CD4-positive, CD25-positive, alpha-beta regulatory T cell (primary cell): ENCODE results near the gene EIF5B. TPM values are rescaled to one million over a fixed set of nuclear protein-coding genes. Genes with fewer than 3 reads are reported as not detected.

Experiments
- ATAC-seq, 2 donors: fragments of 150-1000 bp; cut with Tn5 transposase; one replicate each; pipeline ENCODE4 v1.10.0; 2021; ENCODE audit warnings: low read depth in 2 of 2, moderate number of reproducible peaks in 2 of 2, moderate library complexity in 1 of 2
- DNase-seq, 3 donors: peaks; one replicate each; pipeline versions ENCODE4 v3.0.0 to v3.0.0-alpha.2; 2012 to 2022; ENCODE audit warnings: mixed read lengths in 1 of 3
- H3K27ac ChIP-seq: one replicate; pipeline ENCODE4 v1.7.0; 2013; ENCODE audit warnings: mild to moderate bottlenecking, low read length; ENCODE audit not compliant: insufficient read depth, poor library complexity, severe bottlenecking
- H3K27me3 ChIP-seq: one replicate; pipeline ENCODE4 v1.7.0; 2013; ENCODE audit warnings: low read length; ENCODE audit not compliant: control insufficient read depth, insufficient read depth
- H3K36me3 ChIP-seq: one replicate; pipeline ENCODE4 v1.7.0; 2013; ENCODE audit warnings: mild to moderate bottlenecking, low read length, moderate library complexity; ENCODE audit not compliant: control insufficient read depth, insufficient read depth
- H3K4me1 ChIP-seq: 2 replicates; pipeline ENCODE4 v1.7.0; 2013; ENCODE audit warnings: mild to moderate bottlenecking, low read length; ENCODE audit not compliant: insufficient read depth, control insufficient read depth, poor library complexity, severe bottlenecking
- H3K4me3 ChIP-seq: one replicate; pipeline ENCODE4 v1.7.0; 2013; ENCODE audit warnings: low read depth, mild to moderate bottlenecking, low read length, moderate library complexity
- H3K9me3 ChIP-seq, 2 experiments: 1 replicate in 1 of 2; 2 replicates in 1 of 2; pipeline ENCODE4 v1.7.0; 2013; ENCODE audit warnings: low read length in 2 of 2, mild to moderate bottlenecking in 1 of 2, moderate library complexity in 1 of 2; ENCODE audit not compliant: control insufficient read depth in 2 of 2
- H3K27ac Mint-ChIP-seq, 3 donors: one replicate each; pipeline ENCODE4 v1.8.0; 2020 to 2022; ENCODE audit warnings: mild to moderate bottlenecking in 3 of 3, mixed read lengths in 3 of 3, moderate library complexity in 2 of 3
- H3K27me3 Mint-ChIP-seq: one replicate; pipeline ENCODE4 v1.8.0; 2022; ENCODE audit warnings: mild to moderate bottlenecking, mixed read lengths
- H3K36me3 Mint-ChIP-seq: one replicate; pipeline ENCODE4 v1.8.0; 2020; ENCODE audit warnings: mixed read lengths
- H3K4me1 Mint-ChIP-seq, 4 donors: one replicate each; pipeline ENCODE4 v1.8.0; 2020 to 2022; ENCODE audit warnings: mixed read lengths in 4 of 4, mild to moderate bottlenecking in 1 of 4
- H3K4me3 Mint-ChIP-seq, 4 donors: one replicate each; pipeline ENCODE4 v1.8.0; 2020 to 2022; ENCODE audit warnings: mild to moderate bottlenecking in 4 of 4, mixed read lengths in 4 of 4, moderate library complexity in 3 of 4
- H3K9me3 Mint-ChIP-seq, 7 donors: one replicate each; pipeline ENCODE4 v1.8.0; 2020 to 2022; ENCODE audit warnings: mixed read lengths in 7 of 7, mild to moderate bottlenecking in 3 of 7, moderate library complexity in 2 of 7
- polyA plus RNA-seq, 4 donors: library from polyadenylated mRNA; unstranded; fragments of 300-500 nt; fragmentation: Illumina TruSeq; gene quantifications; one replicate each; pipeline ENCODE4 v1.2.3, GENCODE V29; 2021
- total RNA-seq: library from RNA; stranded (reverse); gene quantifications from one replicate; pipeline ENCODE4 v1.2.3, GENCODE V29; 2022

The EIF5B gene
- total and polyA plus RNA-seq, 5 donors from 2014 or later: 2.9 to 38.0 (median 4.2) TPM

- Histone ChIP-seq H3K4me3 (no peak overlapping the region), H3K36me3 (peaks cover 29% of the 10 kb centered on the region), H3K4me1 (no peaks in the 10 kb centered on the region), H3K27ac (no peak overlapping the region), H3K9me3 (no peaks in the 10 kb centered on the region), H3K27me3 (no peaks in the 10 kb centered on the region)
- Mint-ChIP-seq H3K9me3 (peaks cover 0 to 1% (median 0%) of the 10 kb centered on the region in 7 donors), H3K4me1 (peaks cover 7 to 23% (median 15%) of the 10 kb centered on the region in 4 donors), H3K36me3 (peaks cover 23% of the 10 kb centered on the region), H3K27ac (no peak overlapping the region), H3K27me3 (no peaks in the 10 kb centered on the region), H3K4me3 (no peak overlapping the region)
- DNase-seq (no peak), ATAC-seq (no peak)
These were observed 107.9 kb downstream of the EIF5B start for GRCh38 chr2:99445065-99445464.

GRCh38 chr2:99448556-99448955 lies 111.4 kb downstream of the EIF5B start:
- peaks cover 35% of the 10 kb centered on the region for H3K36me3 ChIP-seq
- no peaks in the 10 kb centered on the region for H3K9me3 ChIP-seq
- H3K9me3 Mint-ChIP-seq: peaks cover 0 to 1% (median 0%) of the 10 kb centered on the region in 7 donors

GRCh38 chr2:99450199-99450598 lies 113.0 kb downstream of the EIF5B start:
- Histone ChIP-seq H3K27ac (no peak overlapping the region), H3K4me3 (no peak overlapping the region), H3K36me3 (peaks cover 41% of the 10 kb centered on the region), H3K27me3 (no peaks in the 10 kb centered on the region), H3K4me1 (no peaks in the 10 kb centered on the region), H3K9me3 (no peaks in the 10 kb centered on the region)
- Mint-ChIP-seq H3K4me1 (peaks cover 4 to 14% (median 12%) of the 10 kb centered on the region in 4 donors), H3K36me3 (peaks cover 35% of the 10 kb centered on the region), H3K27me3 (no peaks in the 10 kb centered on the region), H3K9me3 (peaks cover 0 to 1% (median 0%) of the 10 kb centered on the region in 7 donors), H3K27ac (no peak overlapping the region), H3K4me3 (no peak overlapping the region)
- ATAC-seq (no peak), DNase-seq (no peak)

More at GRCh38 chr2:99448556-99448955, 111.4 kb downstream of the EIF5B start:
- Histone ChIP-seq H3K4me3 (no peak overlapping the region), H3K27ac (no peak overlapping the region), H3K4me1 (no peaks in the 10 kb centered on the region), H3K27me3 (no peaks in the 10 kb centered on the region)
- ATAC-seq: no peak
- Mint-ChIP-seq H3K27ac (peak overlapping the region in 1 of 3 donors; percentile 14), H3K27me3 (no peaks in the 10 kb centered on the region), H3K4me1 (peaks cover 4 to 23% (median 19%) of the 10 kb centered on the region in 4 donors), H3K36me3 (peaks cover 34% of the 10 kb centered on the region), H3K4me3 (no peak overlapping the region)
- DNase-seq: no peak

Other genes with a start within 250 kb of the EIF5B start
- 2.0 TPM for gene C2orf15, start 195.7 kb upstream of the EIF5B start, total RNA-seq
- 1 to 10 TPM; 2.1 to 5.4 (median 3.2) TPM for gene C2orf15, start 195.7 kb upstream of the EIF5B start, polyA plus RNA-seq
- 7.7 TPM for gene TSGA10, start 182.4 kb upstream of the EIF5B start, total RNA-seq
- 10 to 100 TPM in 3 of 4 donors, 1 to 10 TPM in 1; 9.1 to 17.2 (median 14.6) TPM for gene TSGA10, start 182.4 kb upstream of the EIF5B start, polyA plus RNA-seq
- gene LIPT1, start 182.4 kb upstream of the EIF5B start, total RNA-seq: 11.5 TPM
- gene LIPT1, start 182.4 kb upstream of the EIF5B start, polyA plus RNA-seq: 10 to 100 TPM; 17.2 to 27.4 (median 25.6) TPM
- gene MITD1, start 156.3 kb upstream of the EIF5B start, total RNA-seq: 32.1 TPM
- 10 to 100 TPM; 49.8 to 69.1 (median 52.8) TPM for gene MITD1, start 156.3 kb upstream of the EIF5B start, polyA plus RNA-seq
- gene MRPL30, start 156.2 kb upstream of the EIF5B start, total RNA-seq: 13.9 TPM
- 10 to 100 TPM; 15.8 to 19.8 (median 17.2) TPM for gene MRPL30, start 156.2 kb upstream of the EIF5B start, polyA plus RNA-seq
- not detected for gene LYG2, start 81.7 kb upstream of the EIF5B start, total RNA-seq
- gene LYG2, start 81.7 kb upstream of the EIF5B start, polyA plus RNA-seq: not detected
- 2.0 TPM for gene LYG1, start 36.2 kb upstream of the EIF5B start, total RNA-seq
- gene LYG1, start 36.2 kb upstream of the EIF5B start, polyA plus RNA-seq: under 1 TPM in 1 of 4 donors, not detected in 3; 0.46 TPM
- gene TXNDC9, start 1.1 kb upstream of the EIF5B start, total RNA-seq: 15.1 TPM
- gene TXNDC9, start 1.1 kb upstream of the EIF5B start, polyA plus RNA-seq: 10 to 100 TPM; 57.6 to 83.6 (median 72.8) TPM
- 60.3 TPM for gene REV1, start 152.6 kb downstream of the EIF5B start, total RNA-seq
- 10 to 100 TPM; 12.4 to 18.6 (median 16.9) TPM for gene REV1, start 152.6 kb downstream of the EIF5B start, polyA plus RNA-seq